Neuronal stem cell (in vitro differentiated cells): ENCODE results near the gene CASK. TPM values are rescaled to one million over a fixed set of nuclear protein-coding genes. Genes with fewer than 3 reads are reported as not detected.

Experiments
- small RNA-seq: library from polyadenylated mRNA; stranded (forward); fragments of <200 nt; extraction: miRNeasy Mini kit (QIAGEN cat#:217004); gene quantifications from one replicate; pipeline ENCODE3, GENCODE V24; 2013; ENCODE audit not compliant: insufficient read depth

CASK gene

Small RNA genes lying within 50 kb of the gene (small RNA-seq; reads per million reads assigned to genes)
- not detected for gene AL353691.2
- not detected for gene RN7SL144P
- not detected for gene RNU6-1321P
- not detected for gene RNU6-202P
